ENCODE results near the gene TUBB2B.

Gene TUBB2B

DNA sequence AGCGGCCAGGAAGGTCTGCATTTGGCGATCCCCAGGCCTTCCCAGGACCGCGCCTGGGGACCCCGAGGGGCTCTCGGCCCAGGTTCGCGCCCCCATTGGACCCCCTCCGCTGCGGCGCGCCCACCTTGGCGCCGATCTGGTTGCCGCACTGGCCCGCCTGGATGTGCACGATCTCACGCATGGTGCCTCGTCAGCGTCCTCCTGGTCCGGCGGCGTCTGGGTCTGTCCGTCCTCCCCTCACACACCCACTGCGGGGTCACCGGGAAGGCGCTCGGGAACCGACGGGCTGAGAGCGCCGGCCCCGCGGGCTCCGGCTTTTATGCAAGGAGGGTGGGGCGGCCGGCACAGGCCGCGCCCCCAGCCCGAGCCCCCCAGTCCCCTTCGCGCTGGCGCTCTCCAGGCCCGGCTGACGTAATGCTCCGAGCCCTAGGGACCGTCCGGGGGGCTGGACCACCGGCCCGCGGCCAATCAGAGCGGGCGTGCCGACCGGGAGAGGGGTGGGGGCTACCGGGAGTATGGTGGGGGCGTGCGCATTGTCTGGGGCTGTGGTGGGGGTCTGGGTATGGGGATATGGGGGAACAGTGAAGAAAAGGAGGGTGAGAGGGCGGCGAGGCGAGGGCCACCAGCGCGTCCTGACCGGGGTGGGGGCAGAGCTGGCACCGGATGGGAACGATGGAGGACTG lies at the start of gene TUBB2B:
Gene TUBB2B, minus strand, starts transcription at position 291 of the 683 bp plus-strand sequence. Its CDS starts 110 bp downstream, at position 181.
- FAIRE-seq, result no peak

DNA sequence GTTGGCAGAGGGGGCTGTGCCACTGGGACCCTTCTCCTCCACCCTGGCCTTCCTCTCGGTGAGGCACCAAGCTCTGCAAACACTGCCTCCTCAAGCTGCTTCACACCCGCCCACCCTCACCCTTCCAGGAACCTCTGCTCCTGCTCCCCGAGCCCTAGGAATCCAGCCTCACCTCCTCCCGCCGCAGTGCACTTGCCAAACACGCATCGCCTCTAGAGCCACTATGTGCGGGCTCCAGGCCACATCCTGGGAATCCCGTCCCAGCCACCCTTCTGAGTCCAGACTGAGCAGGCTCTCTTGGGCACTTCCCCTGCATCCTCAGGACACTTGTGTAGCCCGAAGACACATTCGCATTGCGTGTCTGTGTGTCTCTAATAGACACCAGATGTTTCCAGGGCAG lies 49.8 kb upstream of the TUBB2B start:
- no peak for FAIRE-seq

DNA sequence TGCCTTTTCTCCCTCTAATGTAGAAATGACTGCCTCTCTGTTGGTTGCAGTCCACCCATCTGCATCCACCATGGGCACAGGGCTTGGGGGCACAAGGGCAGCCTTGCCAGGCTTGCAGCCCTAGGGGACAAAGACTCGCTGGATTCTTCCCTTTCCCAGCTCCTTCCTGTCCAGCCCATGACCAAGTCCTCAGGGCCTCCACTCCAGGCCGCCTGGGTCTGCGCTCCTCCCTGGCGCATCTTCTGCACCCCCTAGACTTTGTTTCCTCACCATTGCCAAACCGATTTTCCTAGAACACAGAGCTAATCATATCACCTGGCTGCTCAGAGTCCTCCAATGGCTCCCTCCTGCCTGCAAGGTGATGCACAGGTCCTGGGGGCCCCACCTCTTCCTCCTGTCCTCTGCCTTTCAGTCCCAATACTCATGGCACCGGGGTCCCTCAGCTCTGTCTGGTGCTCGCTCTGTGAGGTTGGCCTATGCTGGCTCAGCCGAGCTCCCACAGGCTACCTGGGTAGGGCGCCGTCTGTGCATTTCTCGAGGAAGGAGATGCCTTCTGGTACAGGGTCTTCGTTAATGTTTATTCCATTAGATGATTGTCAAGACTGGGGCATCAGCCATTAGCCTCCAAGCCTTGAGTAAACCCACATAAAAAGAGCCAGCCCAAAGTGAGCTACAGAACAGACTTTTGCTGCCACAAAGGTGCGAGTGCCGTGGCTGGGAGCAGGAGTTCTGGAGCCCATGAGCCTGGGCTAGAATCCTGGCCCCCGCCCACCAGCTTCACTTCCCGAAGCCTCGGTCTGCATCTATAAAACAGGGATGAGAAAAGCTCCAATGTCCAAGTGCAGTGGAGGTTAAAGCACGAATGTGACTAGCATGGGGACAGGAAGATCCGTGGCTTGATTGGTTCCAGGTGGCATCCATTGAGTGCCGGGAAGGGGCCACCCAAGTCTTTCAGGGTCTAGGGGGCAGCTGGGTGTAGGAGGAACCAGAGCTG lies 49.0 kb upstream of the TUBB2B start:
- FAIRE-seq, result no peak

DNA sequence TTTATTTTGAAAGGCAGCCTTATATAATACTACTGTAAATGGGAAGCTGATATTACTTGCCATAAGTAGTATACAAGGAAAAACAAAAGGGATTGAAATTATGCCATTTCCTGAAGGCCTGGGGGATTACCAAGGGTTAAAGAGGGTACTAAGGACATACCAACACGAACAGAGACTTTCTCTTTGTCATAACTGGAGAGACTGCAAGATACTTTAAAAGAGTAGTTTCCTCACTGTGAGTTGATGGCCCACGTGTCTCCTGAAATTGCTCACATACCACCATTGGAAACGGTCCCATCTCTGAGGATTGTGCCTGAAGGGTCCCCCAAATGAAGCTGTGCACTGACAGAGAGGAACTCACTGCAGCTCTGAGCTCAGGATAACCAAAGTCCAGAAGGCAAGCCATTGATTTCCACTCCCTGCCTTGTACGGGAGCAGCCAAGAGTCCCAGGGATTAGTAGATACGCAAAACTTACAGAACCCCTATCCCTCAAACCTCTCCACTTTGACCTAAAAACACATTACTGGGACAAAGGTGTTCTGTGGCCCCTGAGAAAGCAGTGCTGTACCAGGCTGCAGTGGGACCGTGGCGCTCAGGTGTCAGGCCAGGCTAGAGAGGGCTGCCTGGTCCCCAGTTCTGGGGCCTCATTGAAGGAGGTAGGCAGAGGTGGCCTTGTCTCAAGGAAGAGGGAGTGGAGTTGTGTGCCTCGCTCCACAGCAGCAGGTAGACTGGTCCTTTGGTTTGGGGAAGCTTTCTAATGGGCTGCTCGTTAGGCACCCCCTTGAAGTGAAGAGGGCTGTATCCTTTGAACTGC lies 46.5 kb upstream of the TUBB2B start:
- FAIRE-seq, result no peak

DNA sequence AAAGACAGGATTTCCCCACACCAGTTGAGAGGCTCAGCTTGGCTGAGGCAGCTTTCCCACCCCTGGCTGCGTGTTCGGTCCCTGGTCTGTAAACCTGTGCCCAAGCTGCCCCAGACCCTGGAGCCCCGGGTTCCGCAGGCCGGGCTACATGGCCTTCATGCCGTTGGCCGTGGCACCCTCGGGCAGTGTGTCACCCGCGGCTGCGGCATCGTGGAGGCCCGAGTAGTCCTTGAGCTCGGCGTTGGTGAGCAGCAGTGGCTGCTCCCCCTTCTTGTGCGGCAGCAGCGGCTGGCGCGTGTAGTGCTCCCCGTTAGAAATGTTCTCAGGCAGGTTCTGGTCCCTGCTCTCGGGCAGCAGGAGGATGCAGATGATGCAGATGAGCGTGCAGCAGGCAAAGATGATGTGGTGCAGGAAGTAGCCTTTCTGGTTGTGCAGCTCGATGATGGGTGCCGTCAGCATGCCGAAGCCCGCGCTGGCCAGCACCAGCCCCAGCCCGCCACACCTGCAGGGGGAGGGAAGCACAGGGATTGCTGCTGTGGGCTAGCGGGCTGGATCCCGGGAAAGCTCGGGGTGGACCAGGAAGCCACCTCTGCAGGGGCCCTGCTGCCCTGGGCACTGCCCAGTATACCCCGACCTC lies 45.6 kb upstream of the TUBB2B start:
- no peak for FAIRE-seq

DNA sequence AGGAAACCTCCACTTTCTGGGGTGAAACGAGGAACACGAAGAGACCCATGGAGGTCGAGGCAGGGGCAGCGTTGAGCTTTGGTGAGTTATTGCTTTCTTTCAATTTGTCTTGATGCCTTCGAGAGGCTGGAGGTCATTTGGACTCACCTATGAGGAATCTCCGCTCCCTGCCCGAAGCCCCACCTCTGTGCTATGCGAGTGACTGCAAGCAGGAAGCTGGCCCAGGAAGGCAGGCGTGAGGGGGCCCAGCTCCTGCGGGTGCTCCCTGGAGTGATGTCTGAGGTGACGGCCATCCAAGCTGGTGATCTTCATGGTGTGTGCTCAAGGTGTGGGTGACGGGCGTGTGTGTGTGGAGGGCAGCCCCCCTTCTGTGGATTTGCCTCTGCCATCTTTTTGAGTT lies 44.3 kb upstream of the TUBB2B start:
- no peak for FAIRE-seq

DNA sequence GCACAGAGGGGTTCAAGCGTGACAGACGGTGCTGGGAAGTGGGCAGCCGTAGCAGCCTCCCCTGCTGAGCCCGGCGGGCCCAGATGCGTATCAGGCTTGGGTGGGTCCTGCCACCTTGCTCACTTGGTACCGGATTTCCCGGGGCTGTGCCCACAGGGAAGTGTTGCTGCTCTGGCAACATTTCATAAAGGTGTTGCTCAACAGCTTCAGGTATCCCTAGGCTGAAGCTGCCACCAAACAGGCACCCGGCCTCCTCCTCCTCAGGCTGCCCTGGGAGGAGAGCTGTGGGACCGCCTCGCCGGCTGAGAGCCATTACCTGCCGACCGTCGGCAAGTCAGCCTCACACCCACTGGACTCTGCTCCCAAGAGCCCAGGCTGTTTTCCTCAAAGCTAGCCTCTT lies 42.8 kb upstream of the TUBB2B start:
- no peak for FAIRE-seq

DNA sequence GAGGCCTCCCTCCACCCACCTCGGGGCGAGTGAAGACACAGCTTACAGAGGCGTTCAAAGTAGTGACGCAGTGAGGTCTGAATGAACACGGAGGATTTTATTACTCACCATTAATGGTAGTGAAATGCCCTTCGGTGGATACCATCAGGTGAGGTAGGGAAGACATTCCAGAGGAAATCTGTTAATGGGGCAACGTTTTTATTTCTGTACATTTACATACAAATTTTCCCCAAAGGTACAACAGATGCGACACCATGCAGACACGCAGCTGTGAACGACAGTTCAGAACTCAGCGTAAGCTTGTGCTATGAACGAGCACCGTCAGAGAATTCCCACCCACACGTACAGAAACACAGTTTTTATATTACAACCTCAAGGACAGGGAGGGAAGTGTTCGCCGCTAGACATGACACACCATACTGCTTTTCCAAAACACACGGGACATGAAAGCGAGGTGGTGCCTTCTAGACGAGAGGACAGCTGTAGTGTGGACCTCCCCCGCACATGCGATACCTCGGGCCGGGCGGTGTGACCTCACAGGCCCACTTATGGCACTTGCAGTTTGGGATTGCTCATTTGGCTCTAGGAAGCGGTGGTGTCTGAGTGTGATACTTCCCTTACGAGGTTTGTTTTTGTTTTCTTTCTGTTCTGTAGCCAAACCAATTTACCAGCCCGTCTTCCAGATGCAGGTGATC lies 42.0 kb upstream of the TUBB2B start:
- FAIRE-seq, result no peak

DNA sequence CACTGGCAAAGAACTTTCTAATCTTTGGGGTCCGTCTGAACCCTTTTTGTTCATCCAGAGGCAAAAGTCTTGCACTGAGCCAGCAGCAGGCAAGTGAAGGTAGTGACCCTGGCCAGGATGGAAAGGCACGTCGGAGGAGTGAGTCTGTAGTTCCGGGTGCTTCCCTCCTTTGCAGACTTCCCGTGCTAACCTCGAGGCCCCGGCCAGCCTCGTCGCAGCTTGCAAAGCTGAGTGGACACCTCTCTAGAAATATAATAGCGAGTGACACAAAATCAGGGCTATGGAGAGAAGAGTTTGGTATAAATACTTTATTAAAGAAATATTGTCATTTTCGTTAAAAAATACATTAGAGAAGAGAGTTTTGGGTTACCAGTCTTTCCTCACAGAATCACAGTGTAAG lies 41.2 kb upstream of the TUBB2B start:
- no peak for FAIRE-seq

DNA sequence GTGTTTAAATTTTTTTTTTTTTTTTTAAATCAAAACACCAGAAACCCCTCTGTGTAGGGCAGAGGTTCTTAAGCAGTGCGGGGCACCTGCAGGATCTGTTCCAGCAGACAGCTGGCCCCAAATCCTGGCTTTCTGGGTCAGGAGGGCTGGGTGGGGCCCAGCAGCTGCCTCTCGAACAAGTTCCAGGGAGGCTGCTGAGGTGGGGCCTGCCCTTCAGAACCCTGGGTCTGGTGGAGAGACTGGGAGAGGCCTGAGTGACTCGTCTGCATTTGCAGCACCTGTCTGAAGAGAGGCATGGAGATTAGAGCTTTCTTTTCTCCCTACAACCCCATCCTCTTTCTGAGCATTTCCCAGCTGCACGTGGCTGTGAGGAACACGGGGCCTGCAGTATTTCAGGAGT lies 39.7 kb upstream of the TUBB2B start:
- no peak for FAIRE-seq

DNA sequence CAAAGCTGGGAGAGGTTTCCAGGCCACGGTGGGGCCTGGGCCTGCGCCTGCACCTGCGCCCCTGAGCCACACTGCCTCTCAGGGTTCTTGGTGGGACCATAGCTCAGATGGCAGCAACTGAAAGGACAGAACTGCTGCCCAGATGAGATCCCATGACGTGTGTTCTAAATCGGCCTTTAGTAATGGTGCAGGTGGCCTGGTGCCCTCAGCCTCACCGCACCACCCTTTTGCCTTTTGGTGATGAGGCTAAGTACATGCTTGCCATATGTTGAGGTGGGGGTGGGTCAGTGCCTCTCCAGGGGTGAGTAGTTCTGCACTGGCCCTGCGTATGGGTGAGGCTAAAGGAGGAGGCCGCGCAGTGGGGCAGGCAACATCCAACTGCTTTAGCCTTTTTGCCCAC lies 38.7 kb upstream of the TUBB2B start:
- FAIRE-seq, result no peak

DNA sequence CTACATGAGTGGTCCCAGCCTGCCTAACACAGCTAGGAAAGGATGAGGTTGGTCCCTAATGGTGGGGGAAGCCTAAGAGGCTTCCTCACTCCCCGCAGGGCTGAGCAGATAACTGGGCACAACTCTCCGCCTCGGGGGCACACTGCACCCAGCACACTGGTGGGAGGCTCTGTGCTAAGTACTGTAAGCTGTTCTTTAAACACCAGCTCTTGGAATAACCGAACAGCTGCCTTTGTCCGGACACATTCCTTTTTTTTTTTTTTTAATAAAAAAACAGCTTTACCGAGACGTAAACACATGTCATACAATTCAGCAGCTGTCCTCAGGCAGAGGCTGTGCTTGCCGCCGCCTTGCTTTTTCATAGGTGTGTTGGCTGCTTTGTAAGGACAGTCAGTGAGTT lies 38.2 kb upstream of the TUBB2B start:
- no peak for FAIRE-seq

DNA sequence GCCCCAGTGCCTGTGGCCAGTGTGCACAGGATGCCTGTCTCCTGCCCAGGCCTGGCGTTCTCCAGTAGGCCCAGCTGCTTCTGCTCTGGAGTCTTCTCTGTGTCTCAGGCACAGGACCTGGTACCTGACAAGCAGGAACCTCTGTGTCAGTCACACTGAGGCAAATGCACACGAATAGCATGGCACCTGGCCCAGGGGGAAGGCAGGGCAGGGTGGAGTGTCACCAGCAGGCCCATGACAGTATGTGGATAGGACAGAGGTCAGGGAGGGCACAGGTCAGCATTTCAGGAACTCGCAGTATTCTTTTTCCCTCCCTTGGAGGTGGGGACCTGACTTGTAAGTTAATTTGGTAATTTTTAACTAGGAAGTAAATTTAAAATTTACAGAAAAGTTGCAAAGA lies 36.9 kb upstream of the TUBB2B start:
- no peak for FAIRE-seq

DNA sequence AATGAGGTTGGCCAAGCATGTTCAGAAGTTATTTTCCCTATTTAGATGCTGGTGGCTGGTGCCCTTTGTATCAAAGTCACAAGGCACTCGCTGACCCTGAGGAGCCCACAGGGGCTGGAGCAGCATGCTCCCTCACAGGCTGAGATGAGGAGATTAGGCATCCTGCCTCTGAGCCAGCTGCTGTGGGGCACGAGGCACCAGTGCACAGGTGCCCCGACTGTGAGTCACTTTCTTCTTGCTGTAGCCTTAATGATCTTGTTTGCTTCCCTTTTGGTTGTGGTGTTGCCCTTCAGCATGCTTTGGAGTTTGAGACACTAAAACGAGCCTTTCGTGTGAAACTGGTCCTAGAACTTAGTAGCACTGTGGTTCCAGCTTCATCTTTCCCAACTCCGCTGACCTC lies 35.6 kb upstream of the TUBB2B start:
- FAIRE-seq, result no peak

DNA sequence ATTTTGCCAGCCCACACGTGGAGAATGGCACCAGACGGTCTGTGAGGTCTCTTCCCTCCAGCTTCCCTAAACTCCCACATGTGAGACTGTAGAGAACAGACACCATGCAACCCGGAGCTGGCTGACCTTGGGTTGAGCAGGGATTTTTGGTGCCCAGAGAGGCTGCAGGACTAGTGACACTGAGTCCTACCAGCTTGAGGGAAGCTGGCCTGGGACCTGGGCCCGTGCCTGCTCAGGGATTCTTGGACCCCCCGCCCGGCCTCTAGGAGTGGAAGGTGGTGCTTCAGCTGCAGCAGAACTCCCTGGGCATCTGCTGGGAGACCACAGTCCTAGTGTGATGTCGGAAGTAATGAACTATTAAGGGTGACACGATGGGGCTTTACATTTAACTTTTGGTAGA lies 34.5 kb upstream of the TUBB2B start:
- FAIRE-seq, result no peak

DNA sequence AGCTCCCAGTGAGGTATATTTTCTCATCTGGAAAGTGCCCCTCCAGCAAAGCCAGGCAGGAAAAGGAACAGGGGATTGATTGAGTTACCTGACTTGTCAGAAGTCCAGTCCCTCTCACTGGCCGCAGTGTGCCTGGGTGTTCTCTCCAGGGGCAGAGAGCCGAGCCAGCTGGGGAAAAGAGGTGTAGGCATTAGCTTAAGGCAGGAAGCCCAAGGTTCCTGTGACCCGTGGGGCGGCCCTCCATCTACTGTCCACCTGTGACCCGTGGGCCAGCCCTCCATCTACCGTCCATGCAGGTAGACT lies 34.0 kb upstream of the TUBB2B start:
- no peak for FAIRE-seq

DNA sequence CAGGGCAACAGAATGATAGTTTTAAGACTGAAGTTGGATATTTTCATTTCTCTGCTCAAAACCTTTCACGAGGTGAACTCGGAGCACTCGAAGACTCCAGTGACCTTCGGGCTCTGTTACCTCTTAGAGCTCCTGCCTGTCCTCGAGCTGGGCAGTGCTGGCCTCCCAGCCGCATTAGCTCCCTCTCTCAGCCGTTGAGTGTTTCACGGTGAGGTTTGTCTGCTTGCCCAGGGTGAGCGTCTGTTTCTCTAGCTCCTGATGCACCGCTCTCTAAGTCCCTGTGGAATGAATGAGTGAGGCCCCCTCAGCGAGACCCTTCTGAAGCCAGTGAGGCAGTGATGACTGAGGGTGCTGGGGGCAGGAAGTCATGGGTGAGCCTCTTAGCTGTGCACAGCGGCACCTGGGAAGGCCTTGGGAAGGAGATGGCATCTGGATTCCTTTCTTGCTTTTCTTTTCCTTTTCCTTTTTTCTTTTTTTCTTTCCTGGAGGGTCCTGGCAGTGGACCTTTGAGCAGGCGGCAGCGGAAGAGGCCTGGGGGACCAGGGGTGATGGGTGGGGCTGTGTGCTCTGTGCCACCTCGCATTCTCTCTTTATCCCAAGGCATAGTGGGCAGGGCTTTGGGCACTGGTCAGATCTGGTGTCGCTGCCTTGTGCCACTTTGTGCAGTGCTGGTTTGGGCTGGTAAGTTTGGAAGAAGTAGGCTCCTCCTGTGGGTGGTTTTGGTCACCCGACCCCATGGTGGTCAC lies 33.5 kb upstream of the TUBB2B start:
- no peak for FAIRE-seq

DNA sequence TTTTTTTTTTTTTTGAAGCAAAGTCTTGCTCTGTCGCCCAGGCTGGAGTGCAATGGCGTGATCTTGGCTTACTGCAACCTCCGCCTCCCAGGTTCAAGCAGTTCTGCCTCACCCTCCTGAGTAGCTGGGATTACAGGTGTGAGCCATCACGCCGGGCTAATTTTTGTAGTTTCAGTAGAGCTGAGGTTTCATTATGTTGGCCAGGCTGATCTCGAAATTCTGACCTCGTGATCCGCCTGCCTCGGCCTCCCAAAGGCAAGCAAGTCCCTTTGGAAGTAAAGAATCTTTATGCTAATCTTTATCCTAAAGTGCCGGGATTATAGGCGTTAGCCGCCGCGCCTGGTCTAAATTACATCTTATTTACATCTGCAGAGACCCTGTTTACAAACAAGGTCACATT lies 32.8 kb upstream of the TUBB2B start:
- FAIRE-seq, result no peak

DNA sequence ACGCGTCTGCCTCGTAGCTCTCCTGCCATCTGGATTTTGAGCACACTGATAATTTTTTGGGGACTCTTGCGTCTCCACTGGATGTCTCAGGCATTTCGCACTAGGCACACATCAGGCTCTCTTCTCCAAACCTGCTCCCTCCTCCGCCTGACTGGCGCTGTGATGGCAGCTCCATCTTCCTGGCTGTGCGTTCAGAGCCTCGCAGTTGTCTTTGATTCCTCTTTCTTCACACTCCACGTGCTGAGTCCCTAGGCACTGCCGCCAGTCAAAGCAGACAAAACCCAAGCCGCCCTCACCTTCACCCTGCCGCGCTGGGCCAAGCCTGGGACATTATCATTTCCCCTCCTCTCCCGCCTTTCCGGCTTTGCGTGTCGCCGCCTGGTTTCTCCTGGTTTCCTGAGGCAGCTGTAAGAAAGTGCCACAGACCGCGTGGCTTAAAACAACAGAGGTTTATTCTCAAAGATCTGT lies 32.1 kb upstream of the TUBB2B start:
- no peak for FAIRE-seq

DNA sequence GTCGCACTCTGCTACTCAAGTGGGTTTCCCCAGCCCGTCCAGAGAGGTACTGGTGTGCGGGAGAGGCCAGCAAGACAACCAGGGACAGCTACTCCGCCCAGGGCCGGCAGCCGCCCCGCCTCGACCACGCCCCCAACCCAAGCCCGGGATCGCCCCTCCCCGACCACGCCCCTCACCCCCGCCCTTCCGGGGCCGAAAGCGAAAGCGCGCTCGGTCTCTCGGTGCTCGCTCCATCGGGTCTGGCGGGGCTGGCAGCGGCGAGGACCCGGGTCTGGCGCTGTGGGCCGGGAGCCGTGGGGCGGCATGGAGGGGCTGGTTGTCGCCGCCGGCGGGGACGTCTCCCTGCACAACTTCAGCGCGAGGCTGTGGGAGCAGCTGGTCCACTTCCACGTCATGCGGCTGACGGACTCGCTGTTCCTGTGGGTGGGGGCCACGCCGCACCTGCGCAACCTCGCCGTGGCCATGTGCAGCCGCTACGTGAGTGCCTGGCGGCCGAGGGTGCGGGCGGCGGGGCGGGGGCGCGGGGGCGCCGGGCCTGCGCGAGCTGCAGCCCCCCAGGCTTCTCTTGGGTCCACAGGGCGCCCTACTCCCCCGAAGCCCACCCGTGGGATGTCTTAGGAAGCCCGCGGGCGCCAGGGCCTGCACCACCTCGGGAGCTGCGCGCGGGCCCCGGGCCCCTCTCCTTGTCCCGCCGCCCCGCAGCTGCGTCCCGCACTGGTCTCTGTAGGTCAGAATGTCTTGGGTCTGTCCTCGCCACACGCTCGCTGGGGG lies 31.5 kb upstream of the TUBB2B start, which contains the start of gene PSMG4:
Gene PSMG4, plus strand, starts transcription at position 228 of the 771 bp plus-strand sequence. Its CDS starts 76 bp downstream, at position 304.
- no peak for FAIRE-seq
